T-helper 1 cell treated with Interleukin-12 subunit alpha and Interleukin-12 subunit beta and Interleukin-4 antibody, amounts not matched to agents 30 μg/mL and 1 μg/mL, for 36 hours (primary cell): ENCODE data around the gene SATB1.
"Not testable (repeated sequence)": the region's sequence is repeated elsewhere in the genome, so short reads cannot be mapped to it uniquely, and the experiment has no call there.

ENCODE experiments used
- H3K27ac Mint-ChIP-seq: one replicate; pipeline ENCODE4 v1.8.0; 2021; ENCODE audit warnings: mild to moderate bottlenecking, mixed read lengths
- H3K27me3 Mint-ChIP-seq: one replicate; pipeline ENCODE4 v1.8.0; 2021; ENCODE audit warnings: low read depth, mixed read lengths
- H3K36me3 Mint-ChIP-seq: one replicate; pipeline ENCODE4 v1.8.0; 2021; ENCODE audit warnings: low read depth, mixed read lengths
- H3K4me1 Mint-ChIP-seq: one replicate; pipeline ENCODE4 v1.8.0; 2021; ENCODE audit warnings: low read depth, mixed read lengths
- H3K4me3 Mint-ChIP-seq: one replicate; pipeline ENCODE4 v1.8.0; 2021; ENCODE audit warnings: mild to moderate bottlenecking, moderate library complexity, mixed read lengths
- H3K9me3 Mint-ChIP-seq: one replicate; pipeline ENCODE4 v1.8.0; 2021; ENCODE audit warnings: mixed read lengths

SATB1 gene

GRCh38 chr3:18424729-18425640, at the start of gene SATB1:
TSS of gene SATB1 (minus strand) at chr3:18425339. CDS start at chr3:18420967, 4,372 bp downstream.
- H3K4me1 Mint-ChIP-seq = peaks cover 65% of the 10 kb centered on the region
- peaks cover 69% of the 10 kb centered on the region for H3K36me3 Mint-ChIP-seq
- H3K27me3 Mint-ChIP-seq = no peaks in the 10 kb centered on the region

GRCh38 chr3:18474202-18474601, 49.1 kb upstream of the SATB1 start:
- Mint-ChIP-seq H3K27me3 (no peaks in the 10 kb centered on the region), H3K4me1 (peaks cover 4% of the 10 kb centered on the region), H3K4me3 (no peak overlapping the region), H3K9me3 (peaks cover 4% of the 10 kb centered on the region), H3K36me3 (peaks cover 62% of the 10 kb centered on the region), H3K27ac (no peak overlapping the region)

More at GRCh38 chr3:18424729-18425640, at the start of gene SATB1:
- Mint-ChIP-seq H3K4me3 (peak within 1 kb of the TSS; percentile 96), H3K9me3 (no peaks in the 10 kb centered on the region), H3K27ac (peak within 1 kb of the TSS; percentile 93)

- H3K9me3 Mint-ChIP-seq = peaks cover 9% of the 10 kb centered on the region
- peaks cover 73% of the 10 kb centered on the region for H3K36me3 Mint-ChIP-seq
- peaks cover 8% of the 10 kb centered on the region for H3K4me1 Mint-ChIP-seq
- no peak overlapping the region for H3K27ac Mint-ChIP-seq
- no peaks in the 10 kb centered on the region for H3K27me3 Mint-ChIP-seq
- H3K4me3 Mint-ChIP-seq = no peak overlapping the region
Observed at GRCh38 chr3:18469775-18470174, 44.6 kb upstream of the SATB1 start.

GRCh38 chr3:18466136-18466535, 41.0 kb upstream of the SATB1 start:
- H3K4me1 Mint-ChIP-seq = peaks cover 8% of the 10 kb centered on the region
- no peaks in the 10 kb centered on the region for H3K27me3 Mint-ChIP-seq
- H3K27ac Mint-ChIP-seq = no peak overlapping the region
- peaks cover 73% of the 10 kb centered on the region for H3K36me3 Mint-ChIP-seq
- H3K4me3 Mint-ChIP-seq = no peak overlapping the region
- H3K9me3 Mint-ChIP-seq = peaks cover 10% of the 10 kb centered on the region

GRCh38 chr3:18454766-18455165, 29.6 kb upstream of the SATB1 start:
- H3K27ac Mint-ChIP-seq = no peak overlapping the region
- peaks cover 50% of the 10 kb centered on the region for H3K4me1 Mint-ChIP-seq
- H3K27me3 Mint-ChIP-seq = no peaks in the 10 kb centered on the region

GRCh38 chr3:18449618-18450017, 24.5 kb upstream of the SATB1 start:
- not testable (repeated sequence) for H3K27me3 Mint-ChIP-seq, H3K4me3 Mint-ChIP-seq, H3K27ac Mint-ChIP-seq
- peaks cover 56% of the 10 kb centered on the region for H3K4me1 Mint-ChIP-seq
- peaks cover 68% of the 10 kb centered on the region for H3K36me3 Mint-ChIP-seq
- H3K9me3 Mint-ChIP-seq = peaks cover 34% of the 10 kb centered on the region

More at GRCh38 chr3:18454766-18455165, 29.6 kb upstream of the SATB1 start:
- Mint-ChIP-seq H3K36me3 (peaks cover 72% of the 10 kb centered on the region), H3K4me3 (no peak overlapping the region), H3K9me3 (peaks cover 36% of the 10 kb centered on the region)

- peaks cover 61% of the 10 kb centered on the region for H3K36me3 Mint-ChIP-seq
- H3K9me3 Mint-ChIP-seq = peaks cover 24% of the 10 kb centered on the region
- no peaks in the 10 kb centered on the region for H3K27me3 Mint-ChIP-seq
- peaks cover 44% of the 10 kb centered on the region for H3K4me1 Mint-ChIP-seq
- H3K4me3 Mint-ChIP-seq = peak overlapping the region; percentile 97
- H3K27ac Mint-ChIP-seq = peak overlapping the region; percentile 96
Observed at GRCh38 chr3:18447720-18448119, 22.6 kb upstream of the SATB1 start.

GRCh38 chr3:18446149-18446825, 21.1 kb upstream of the SATB1 start:
- H3K4me1 Mint-ChIP-seq = peaks cover 37% of the 10 kb centered on the region
- peaks cover 60% of the 10 kb centered on the region for H3K36me3 Mint-ChIP-seq
- peak overlapping the region; percentile 97 for H3K4me3 Mint-ChIP-seq
- peak overlapping the region; percentile 96 for H3K27ac Mint-ChIP-seq
- peaks cover 24% of the 10 kb centered on the region for H3K9me3 Mint-ChIP-seq
- no peaks in the 10 kb centered on the region for H3K27me3 Mint-ChIP-seq

GRCh38 chr3:18445401-18446148, 20.4 kb upstream of the SATB1 start:
- Mint-ChIP-seq H3K27ac (peak overlapping the region; percentile 96), H3K4me1 (peaks cover 38% of the 10 kb centered on the region), H3K36me3 (peaks cover 61% of the 10 kb centered on the region), H3K27me3 (no peaks in the 10 kb centered on the region), H3K4me3 (peak overlapping the region; percentile 97), H3K9me3 (peaks cover 24% of the 10 kb centered on the region)

- Mint-ChIP-seq H3K9me3 (peaks cover 18% of the 10 kb centered on the region), H3K4me1 (peaks cover 38% of the 10 kb centered on the region), H3K27ac (peak overlapping the region; percentile 89), H3K36me3 (peaks cover 61% of the 10 kb centered on the region), H3K27me3 (no peaks in the 10 kb centered on the region), H3K4me3 (peak overlapping the region; percentile 94)
Observed at GRCh38 chr3:18444595-18445400, 19.7 kb upstream of the SATB1 start.

GRCh38 chr3:18443665-18444594, 18.8 kb upstream of the SATB1 start:
- peak overlapping the region; percentile 94 for H3K4me3 Mint-ChIP-seq
- H3K9me3 Mint-ChIP-seq = peaks cover 10% of the 10 kb centered on the region
- peaks cover 40% of the 10 kb centered on the region for H3K4me1 Mint-ChIP-seq
- no peaks in the 10 kb centered on the region for H3K27me3 Mint-ChIP-seq
- H3K36me3 Mint-ChIP-seq = peaks cover 61% of the 10 kb centered on the region
- H3K27ac Mint-ChIP-seq = peak overlapping the region; percentile 89

- Mint-ChIP-seq H3K9me3 (peaks cover 2% of the 10 kb centered on the region), H3K4me1 (peaks cover 43% of the 10 kb centered on the region), H3K27ac (peak overlapping the region; percentile 89), H3K27me3 (no peaks in the 10 kb centered on the region), H3K4me3 (peak overlapping the region; percentile 94), H3K36me3 (peaks cover 61% of the 10 kb centered on the region)
Observed at GRCh38 chr3:18442756-18443664, 17.9 kb upstream of the SATB1 start.
